Astrocyte of the cerebellum (primary cell): ENCODE results near the gene WDR75.

Source experiments
- DNase-seq: peaks from one replicate; pipeline ENCODE4 v3.0.0-alpha.2; 2011; ENCODE audit warnings: low read depth
- H3K4me3 ChIP-seq: 2 replicates; pipeline ENCODE4 v1.5.1; 2011; ENCODE audit warnings: mild to moderate bottlenecking, low read depth, low read length, moderate library complexity
- in situ Hi-C: cut with HindIII; loops from 2 replicates; pipeline ENCODE4 v1.10.0; 2017; ENCODE audit warnings: low sequenced_read_pairs
- TF ChIP-seq, protein P1 (sequence below): IDR thresholded peaks from 2 replicates; pipeline ENCODE4 v1.5.1; 2012; ENCODE audit warnings: low read length, low read depth, moderate library complexity, mild to moderate bottlenecking; ENCODE audit errors: missing control alignments

The WDR75 gene

GRCh38 chr2:189437926-189438325 is 3.3 kb upstream of the WDR75 start:
- TF ChIP-seq, protein P1, sequence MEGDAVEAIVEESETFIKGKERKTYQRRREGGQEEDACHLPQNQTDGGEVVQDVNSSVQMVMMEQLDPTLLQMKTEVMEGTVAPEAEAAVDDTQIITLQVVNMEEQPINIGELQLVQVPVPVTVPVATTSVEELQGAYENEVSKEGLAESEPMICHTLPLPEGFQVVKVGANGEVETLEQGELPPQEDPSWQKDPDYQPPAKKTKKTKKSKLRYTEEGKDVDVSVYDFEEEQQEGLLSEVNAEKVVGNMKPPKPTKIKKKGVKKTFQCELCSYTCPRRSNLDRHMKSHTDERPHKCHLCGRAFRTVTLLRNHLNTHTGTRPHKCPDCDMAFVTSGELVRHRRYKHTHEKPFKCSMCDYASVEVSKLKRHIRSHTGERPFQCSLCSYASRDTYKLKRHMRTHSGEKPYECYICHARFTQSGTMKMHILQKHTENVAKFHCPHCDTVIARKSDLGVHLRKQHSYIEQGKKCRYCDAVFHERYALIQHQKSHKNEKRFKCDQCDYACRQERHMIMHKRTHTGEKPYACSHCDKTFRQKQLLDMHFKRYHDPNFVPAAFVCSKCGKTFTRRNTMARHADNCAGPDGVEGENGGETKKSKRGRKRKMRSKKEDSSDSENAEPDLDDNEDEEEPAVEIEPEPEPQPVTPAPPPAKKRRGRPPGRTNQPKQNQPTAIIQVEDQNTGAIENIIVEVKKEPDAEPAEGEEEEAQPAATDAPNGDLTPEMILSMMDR: no peak
- H3K4me3 ChIP-seq: no peak overlapping the region
- no peak for DNase-seq
- in situ Hi-C loops: no loop called here

- DNase-seq: no peak
- in situ Hi-C loops: no loop called here
- H3K4me3 ChIP-seq: no peak overlapping the region
- TF ChIP-seq, protein P1: no peak
Measured at GRCh38 chr2:189439342-189439741, 1.9 kb upstream of the WDR75 start.

GRCh38 chr2:189440644-189440946 is 679 bp upstream of the WDR75 start:
- TF ChIP-seq, protein P1: no peak
- no peak for DNase-seq
- in situ Hi-C loops: no loop called here
- H3K4me3 ChIP-seq: peak overlapping the region; percentile 85

- peak overlapping the region; percentile 85 for H3K4me3 ChIP-seq
- TF ChIP-seq, protein P1: no peak
- no peak for DNase-seq
- in situ Hi-C loops: no loop called here
Measured at GRCh38 chr2:189441709-189442074, 418 bp downstream of the WDR75 start.

DNA sequence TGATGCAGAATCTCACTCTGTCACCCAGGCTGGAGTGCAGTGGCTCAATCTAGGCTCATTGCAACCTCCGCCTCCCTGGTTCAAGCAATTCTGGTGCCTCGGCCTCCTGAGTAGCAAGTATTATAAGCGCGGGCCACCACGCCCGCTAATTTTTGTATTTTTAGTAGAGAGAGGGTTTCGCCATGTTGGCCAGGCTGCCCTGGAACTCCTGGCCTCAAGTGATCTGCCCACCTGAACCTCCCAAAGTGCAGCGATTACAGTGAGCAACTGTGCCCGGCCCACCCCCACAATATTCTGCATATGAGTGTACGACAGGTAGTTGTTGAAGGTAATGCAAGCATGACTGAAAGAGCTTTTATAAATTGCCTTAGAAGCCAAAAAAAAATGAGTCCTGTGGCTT is 1.2 kb downstream of the WDR75 start:
- peak overlapping the region; percentile 85 for H3K4me3 ChIP-seq
- TF ChIP-seq, protein P1: no peak
- no peak for DNase-seq
- in situ Hi-C loops: no loop called here

- no peak for DNase-seq
- in situ Hi-C loops: no loop called here
- TF ChIP-seq, protein P1: no peak
- H3K4me3 ChIP-seq: no peak overlapping the region
Measured at GRCh38 chr2:189444322-189444721, 3.0 kb downstream of the WDR75 start.

- DNase-seq: no peak
- in situ Hi-C loops: no loop called here
- TF ChIP-seq, protein P1: no peak
Measured at GRCh38 chr2:189446780-189447179, 5.5 kb downstream of the WDR75 start.

More at GRCh38 chr2:189446780-189447179, 5.5 kb downstream of the WDR75 start:
- H3K4me3 ChIP-seq: no peak overlapping the region
